D341Med (cell line): Measurements from ENCODE around the gene TCP1.
"Not testable (repeated sequence)": the region's sequence is repeated elsewhere in the genome, so short reads cannot be mapped to it uniquely, and the experiment has no call there.

ENCODE experiments used
- DNase-seq: peaks from one replicate; pipeline ENCODE4 v3.0.0; 2012; ENCODE audit warnings: low spot score

Gene TCP1

GRCh38 chr6:159817951-159818739 is 28.7 kb upstream of the TCP1 start:
- no peak for DNase-seq

DNA sequence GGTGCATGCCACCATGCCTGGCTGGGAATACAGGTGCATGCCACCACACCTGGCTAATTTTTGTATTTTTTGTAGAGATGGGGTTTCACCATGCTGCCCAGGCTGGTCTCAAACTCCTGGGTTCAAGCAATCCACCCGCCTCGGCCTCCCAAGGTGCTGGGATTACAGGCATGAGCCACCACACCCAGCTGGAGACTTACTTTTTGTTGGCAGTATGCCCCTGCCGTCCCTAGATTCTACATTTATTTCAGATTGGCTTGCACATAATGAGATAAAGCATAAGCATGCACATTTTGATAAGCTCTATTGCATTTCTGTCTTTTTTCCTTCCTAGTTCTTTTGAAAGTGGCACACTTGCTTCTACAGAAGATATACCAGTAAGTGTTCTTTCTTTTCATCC is 27.4 kb upstream of the TCP1 start:
- DNase-seq, result not testable (repeated sequence)

GRCh38 chr6:159815410-159815809 is 26.0 kb upstream of the TCP1 start:
- DNase-seq, result no peak

GRCh38 chr6:159813781-159814180 is 24.4 kb upstream of the TCP1 start:
- no peak for DNase-seq

DNA sequence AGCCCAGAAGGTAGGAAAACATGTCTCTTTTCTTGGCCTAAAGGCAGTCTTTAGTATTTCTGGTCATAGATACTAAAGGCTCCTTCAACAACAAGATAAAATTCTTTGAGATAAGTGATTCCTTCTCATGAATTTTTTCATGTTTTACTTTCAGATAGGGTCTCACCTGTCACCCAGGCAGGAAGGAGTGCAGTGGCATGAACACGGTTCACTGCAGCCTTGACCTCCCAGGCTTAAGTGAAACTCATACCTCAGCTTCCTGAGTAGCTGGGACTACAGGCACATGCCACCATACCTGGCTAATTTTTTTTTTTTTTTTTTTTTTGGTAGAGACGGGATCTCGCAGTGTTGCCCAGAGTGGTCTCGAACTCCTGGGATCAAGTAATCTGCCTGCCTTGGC is 19.7 kb upstream of the TCP1 start:
- no peak for DNase-seq

DNA sequence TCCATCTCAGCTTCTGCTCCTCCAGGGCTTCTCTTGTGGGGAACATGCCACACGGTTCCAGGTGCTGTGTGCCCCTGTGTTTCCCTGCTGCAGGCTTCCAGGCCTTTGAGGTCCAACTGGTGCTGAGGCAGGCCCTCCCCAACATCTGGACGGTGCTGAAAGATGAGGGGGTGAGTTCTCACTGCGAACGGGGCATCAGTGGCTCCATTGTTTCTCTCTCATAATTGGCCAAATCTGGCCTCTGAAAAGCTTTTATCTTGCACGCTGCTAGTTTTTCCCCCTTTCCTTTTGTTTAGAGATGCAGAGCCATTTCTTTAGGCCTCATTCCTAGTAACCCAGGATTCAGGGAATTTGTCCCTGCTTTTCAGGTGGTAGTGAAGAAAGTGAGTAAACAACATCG is 19.2 kb upstream of the TCP1 start:
- DNase-seq, result no peak

DNA sequence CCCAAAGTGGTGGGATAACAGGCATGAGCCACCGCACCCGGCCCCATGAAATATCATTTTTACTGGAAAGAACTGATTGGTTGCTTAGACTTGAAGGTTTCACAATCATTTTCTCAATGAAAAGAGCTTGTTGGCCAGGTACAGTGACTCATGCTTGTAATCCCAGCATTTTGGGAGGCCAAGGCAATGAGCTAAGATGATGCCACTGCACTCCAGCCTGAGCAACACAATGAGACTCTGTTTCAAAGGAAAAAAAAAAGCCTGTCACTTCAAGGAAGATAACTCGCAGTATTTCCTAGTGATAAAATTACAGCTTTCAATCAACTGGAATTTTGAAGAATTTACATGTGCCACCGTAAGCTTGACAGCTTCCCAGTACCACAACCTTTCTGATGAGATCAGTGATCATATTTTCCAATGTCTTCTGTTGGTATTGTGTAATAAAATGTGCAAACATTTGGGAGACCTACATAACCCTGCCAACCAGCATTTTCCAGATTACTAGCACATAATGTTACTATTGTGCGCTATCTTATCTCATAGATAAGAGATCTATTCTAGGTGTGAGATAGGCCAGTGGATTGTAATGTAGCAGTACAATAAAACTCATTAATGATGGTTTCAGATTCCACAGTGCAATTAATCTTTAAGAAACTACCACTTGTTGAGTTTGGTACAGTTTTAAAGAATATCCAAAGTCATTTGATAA is 17.9 kb upstream of the TCP1 start:
- DNase-seq, result no peak

DNA sequence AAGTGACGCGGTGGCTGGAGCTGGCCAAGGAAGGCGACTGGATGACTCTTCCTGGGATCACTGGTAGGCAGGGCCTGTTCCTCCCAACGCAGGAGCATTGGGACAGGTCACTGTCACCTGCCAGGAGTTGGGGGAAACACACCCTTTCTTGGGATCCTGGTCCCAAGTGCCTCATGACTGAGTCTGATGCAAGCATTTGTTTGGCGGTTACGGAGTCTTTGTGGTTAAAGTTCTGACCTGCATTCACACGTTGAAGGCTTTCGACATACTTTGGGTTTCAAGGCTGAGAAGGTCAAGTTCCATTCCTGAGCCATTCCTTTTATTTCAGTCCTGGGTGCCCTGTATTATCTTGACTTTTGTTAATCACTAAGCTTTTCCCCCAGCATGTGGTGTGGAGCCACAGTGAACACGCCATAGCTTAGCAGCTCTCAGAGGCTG is 16.6 kb upstream of the TCP1 start:
- DNase-seq, result no peak

DNA sequence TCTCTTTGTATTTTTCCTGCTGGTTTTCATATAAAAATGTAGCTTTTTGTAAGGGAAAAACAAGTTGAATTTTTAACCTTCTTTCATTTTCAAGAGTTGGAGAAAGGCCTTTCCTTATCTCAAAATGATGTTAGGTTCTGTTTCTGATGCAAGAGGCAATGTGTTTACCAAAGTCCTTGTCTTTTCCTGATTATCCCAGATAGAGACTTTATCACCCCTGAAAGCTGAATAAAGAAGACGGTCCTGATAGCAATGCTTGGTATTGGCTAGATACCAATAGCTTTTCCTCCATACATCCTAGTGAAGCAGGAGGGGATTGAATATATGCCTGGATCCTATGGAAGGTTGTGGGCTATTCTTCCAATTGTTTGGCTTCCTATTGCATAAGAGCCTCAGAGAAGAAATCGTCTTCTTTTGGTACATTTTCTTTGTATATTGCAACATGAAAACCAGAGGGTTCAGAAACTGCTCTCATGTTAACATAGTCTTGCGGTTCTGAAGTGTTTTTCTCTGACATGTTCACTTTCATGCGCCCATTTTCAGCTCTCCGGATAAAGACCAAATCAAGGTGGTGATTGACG is 16.1 kb upstream of the TCP1 start:
- no peak for DNase-seq

DNA sequence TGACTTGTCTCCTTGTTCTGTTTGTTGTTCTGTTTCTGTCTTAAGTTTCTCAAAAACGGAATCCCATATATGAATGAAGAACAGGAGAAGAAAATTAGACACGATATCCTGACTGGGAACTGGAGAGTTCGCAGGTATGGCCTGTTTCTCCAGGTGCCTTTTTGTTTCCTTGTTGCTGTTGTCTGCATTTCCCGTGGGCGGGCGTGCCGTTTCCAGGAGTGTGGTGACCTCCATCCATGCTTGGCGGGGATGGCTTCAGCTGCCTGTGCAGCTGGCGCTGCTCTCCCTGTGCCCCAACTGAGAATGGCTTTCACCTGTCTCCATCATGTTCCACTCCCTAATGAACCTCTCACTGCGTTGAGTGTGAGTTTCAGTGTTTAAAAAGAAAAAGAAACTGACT is 15.1 kb upstream of the TCP1 start:
- DNase-seq, result no peak

DNA sequence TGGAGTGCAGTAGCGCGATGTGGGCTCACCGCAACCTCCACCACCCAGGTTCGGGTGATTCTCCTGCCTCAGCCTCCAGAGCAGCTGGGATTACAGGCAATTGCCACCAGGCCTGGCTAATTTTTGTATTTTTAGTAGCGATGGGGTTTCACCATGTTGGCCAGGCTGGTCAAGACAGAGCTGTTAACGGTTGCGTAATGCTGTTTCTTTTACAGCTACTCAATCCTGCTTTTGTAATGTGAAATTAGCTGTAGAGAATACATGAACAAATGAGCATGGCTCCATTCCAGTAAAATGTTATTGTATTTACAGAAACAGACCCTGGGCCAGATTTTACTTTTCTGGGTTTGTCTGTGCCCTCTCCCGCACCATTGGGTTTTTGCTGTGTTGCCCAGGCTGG is 12.5 kb upstream of the TCP1 start:
- no peak for DNase-seq

DNA sequence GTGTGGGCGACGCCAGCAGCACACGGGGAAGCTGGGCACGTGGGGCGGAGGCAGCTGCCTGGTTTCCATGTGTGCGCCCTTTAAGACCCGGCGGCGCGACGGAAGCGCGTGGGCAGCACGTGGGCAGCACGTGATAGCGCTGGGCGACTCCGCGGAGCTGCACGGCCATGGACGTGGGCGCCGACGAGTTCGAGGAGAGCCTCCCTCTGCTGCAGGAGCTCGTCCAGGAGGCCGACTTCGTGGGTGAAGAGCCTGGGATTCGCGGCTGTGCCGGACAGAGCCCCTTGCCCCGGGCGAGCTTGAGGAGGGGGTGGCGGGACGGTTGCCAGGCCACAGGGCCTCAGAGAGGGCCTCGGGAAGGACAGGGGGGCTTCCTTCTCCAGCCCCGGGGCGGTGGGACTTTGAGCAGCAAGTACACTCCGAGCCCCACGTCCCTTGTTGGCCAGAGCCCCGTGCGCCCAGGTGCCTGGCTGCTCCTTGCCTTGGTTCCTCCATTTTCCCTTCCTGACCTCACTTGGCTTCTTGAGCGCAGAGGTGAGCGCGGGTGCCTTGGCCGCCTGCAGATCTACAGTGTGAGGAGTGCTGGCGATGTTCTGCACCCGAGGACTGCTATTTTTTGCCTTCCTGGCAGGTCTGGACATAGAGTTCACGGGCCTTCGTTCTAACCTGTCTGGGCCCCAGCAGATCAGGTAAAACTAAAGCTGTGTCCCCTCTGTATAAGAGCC is 10.9 kb upstream of the TCP1 start, which contains the start of gene PNLDC1:
TSS of gene PNLDC1 (plus strand) at position 136 of the 725 bp plus-strand sequence. CDS start at position 168, 32 bp downstream.
- no peak for DNase-seq

DNA sequence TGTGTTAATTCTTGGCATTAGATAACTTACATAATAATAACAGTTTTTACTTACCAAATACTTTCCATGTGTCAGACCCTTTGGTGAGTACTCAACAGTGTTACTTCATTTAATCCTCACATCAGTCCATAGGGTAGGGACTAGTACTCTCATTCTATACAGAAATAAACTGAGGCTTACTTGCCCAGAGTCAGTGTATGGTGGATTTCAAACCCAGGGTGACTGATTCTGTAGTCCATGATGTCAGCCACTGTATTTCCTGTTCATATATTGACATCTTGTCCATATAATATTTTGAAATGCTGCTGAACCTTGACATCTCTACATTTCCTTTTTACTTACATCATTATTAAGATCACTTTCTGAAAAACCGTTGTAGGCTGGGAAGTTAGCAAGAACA is 8.2 kb upstream of the TCP1 start:
- no peak for DNase-seq

DNA sequence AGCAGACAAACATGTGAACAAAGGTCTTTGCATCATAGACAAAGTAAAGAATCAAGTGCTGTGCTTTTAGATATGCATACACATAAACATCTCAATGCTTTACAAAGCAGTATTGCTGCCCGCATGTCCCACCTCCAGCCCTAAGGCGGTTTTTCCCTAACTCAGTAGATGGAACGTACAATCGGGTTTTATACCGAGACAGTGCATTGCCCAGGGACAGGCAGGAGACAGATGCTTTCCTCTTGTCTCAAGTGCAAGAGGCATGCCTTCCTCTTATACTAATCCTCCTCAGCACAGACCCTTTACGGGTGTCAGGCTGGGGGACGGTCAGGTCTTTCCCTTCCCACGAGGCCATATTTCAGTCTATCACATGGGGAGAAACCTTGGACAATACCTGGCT is 5.6 kb upstream of the TCP1 start:
- DNase-seq, result not testable (repeated sequence)

DNA sequence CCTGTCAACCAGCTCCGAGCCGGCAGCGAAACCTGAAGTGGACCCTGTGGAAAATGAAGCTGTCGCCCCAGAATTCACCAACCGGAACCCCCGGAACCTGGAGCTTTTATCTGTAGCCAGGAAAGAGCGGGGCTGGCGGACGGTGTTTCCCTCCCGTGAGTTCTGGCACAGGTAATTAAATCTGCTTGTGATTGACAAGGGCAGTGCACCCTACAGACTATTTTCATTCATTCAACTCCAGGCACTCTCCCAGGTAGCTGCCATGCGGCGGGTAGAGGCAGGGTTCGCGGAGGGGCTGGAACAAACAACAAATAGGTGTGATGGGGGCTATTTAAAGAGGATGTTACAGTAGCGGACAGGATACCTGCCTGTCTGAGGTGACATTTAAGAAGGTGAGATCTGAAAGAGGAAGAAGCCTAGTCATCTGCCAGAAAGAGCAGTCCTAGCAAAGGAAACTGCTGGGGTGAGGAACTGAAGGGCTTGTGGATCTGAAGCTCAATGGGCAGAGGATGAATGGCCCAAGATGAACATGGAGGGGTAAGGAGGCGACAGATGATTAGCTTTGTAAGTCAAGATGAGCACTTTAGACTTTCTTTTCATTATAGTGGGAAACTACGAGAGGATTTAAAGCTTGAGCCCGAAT is 1.7 kb upstream of the TCP1 start:
- no peak for DNase-seq

DNA sequence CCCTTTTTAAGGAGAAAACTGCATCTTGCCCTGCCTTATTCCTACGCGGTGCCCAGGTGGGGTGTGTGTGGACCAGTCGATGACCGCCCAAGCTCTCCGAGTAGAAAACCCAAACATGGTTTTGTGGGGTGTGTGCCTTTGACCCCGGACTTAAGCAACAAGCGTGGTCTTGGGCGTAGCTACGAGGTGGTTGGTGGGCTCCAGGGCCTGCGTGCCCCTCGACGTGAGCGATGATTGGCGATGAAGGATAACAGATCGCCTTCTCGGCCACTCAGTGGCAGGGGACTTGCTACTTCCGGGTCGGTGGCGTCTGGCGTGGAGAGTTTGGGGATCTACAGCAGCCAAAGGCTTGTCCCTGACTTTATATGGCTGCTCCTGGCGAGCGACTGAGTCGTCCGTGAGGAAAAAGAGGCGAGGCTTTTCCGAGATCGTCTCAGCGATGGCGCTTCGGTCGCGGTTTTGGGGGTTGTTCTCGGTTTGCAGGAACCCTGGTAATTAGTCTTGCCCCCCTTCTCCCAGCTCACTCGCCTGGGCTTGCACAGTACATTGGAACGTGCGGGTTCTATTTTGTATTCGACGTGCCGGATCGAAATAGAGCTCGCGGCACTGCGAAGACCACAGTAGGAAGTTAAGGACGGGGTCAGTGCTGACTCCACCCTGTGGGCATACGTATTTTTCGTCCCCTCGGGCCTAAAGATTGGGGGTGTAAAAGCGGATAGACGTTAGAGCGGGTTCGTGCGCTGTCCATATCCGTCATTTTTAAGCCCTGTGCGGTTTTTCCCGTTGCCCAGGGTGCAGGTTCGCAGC is 950 bp upstream of the TCP1 start, which contains the start of gene MRPL18:
TSS of gene MRPL18 (plus strand) at position 319 of the 807 bp plus-strand sequence. CDS start at position 440, 121 bp downstream.
- DNase-seq, result peak; percentile 94

GRCh38 chr6:159788753-159789376 is 537 bp downstream of the TCP1 start:
- DNase-seq, result peak; percentile 37

- DNase-seq, result no peak
Observed at GRCh38 chr6:159788276-159788675, 1.1 kb downstream of the TCP1 start.

GRCh38 chr6:159778542-159779103 is 10.8 kb downstream of the TCP1 start:
- DNase-seq, result no peak

GRCh38 chr6:159778131-159778530 is 11.3 kb downstream of the TCP1 start:
- DNase-seq, result no peak
